ENCODE data around the gene TMEM14A.
A peak's percentile ranks its signal among the peaks of the same experiment; 100 is the strongest.

The TMEM14A gene

DNA sequence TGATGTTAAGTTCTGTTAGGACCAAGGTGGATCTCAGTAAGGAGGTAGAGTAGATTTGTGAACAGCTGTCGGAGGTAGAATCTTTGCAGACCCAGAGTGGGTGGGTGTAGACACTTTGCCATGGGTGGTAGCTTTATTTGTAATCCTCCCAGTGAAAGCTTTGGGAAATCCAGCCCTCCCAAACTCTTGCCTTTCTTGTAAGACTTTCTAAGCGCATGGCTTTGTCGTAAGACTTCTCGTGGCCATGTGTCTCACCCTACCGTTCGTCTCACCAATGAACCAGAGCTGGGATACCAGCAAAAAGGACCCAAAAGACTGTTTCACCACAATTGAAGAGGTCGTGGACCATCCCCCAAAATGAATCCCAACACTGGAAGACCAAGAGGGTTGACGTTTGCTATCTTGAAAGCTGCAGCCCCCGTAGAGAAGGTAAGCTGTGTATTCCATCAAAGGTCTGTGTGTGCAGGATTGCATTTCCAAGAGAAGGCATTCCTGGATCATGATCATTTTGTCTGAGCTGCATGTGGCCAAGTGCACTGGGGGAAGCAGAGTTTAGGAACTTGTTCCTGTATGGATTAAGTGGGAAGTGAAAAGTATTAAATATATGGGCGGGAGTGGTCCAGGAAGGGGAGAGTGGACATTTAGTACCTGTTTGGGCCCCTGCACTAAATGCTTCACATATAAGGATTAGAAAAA, 5.8 kb upstream of the TMEM14A start:
- ATAC-seq (ENCODE audit: low read depth) (no peak), DNase-seq (ENCODE audit: low spot score) (no peak)
- peaks cover 9% of the 10 kb centered on the region for H3K4me1 ChIP-seq (ENCODE audit: insufficient read depth, poor library complexity, severe bottlenecking)
- H3K36me3 ChIP-seq (ENCODE audit: low read depth), result no peaks in the 10 kb centered on the region
- H3K4me3 ChIP-seq (ENCODE audit: severe bottlenecking), result peak overlapping the region; percentile 55
- H3K27ac ChIP-seq (ENCODE audit: poor library complexity, severe bottlenecking), result no peak overlapping the region
- TF ChIP-seq, protein P1, sequence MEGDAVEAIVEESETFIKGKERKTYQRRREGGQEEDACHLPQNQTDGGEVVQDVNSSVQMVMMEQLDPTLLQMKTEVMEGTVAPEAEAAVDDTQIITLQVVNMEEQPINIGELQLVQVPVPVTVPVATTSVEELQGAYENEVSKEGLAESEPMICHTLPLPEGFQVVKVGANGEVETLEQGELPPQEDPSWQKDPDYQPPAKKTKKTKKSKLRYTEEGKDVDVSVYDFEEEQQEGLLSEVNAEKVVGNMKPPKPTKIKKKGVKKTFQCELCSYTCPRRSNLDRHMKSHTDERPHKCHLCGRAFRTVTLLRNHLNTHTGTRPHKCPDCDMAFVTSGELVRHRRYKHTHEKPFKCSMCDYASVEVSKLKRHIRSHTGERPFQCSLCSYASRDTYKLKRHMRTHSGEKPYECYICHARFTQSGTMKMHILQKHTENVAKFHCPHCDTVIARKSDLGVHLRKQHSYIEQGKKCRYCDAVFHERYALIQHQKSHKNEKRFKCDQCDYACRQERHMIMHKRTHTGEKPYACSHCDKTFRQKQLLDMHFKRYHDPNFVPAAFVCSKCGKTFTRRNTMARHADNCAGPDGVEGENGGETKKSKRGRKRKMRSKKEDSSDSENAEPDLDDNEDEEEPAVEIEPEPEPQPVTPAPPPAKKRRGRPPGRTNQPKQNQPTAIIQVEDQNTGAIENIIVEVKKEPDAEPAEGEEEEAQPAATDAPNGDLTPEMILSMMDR (IDR thresholded peaks at IDR 0.05; ENCODE audit: poor library complexity, severe bottlenecking), result no peak
- no peaks in the 10 kb centered on the region for H3K9me3 ChIP-seq (ENCODE audit: severe bottlenecking)
- no peaks in the 10 kb centered on the region for H3K27me3 ChIP-seq (ENCODE audit: insufficient read depth, poor library complexity, severe bottlenecking)

DNA sequence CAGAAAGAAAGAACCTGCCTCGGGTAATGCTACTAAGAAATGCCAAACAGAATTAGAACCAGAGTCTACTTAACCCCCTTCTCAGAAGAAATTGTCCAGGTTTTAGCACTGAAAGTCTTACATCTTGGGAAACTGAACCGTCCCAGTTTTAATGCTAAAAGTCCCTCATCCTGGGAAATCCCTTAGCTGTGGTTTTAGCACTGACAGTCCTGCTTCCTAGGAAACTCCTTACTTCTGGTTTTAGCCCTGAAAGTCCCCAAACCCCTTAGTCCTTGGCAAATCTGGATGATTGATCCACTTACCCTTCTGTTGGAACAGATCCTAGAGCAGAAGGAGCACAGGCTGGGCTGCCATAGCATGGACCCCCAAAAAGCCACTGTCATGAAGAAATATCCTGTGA, 4.8 kb upstream of the TMEM14A start:
- Histone ChIP-seq H3K36me3 (ENCODE audit: low read depth) (no peaks in the 10 kb centered on the region), H3K4me1 (ENCODE audit: insufficient read depth, poor library complexity, severe bottlenecking) (peaks cover 13% of the 10 kb centered on the region), H3K27ac (ENCODE audit: poor library complexity, severe bottlenecking) (no peak overlapping the region), H3K27me3 (ENCODE audit: insufficient read depth, poor library complexity, severe bottlenecking) (no peaks in the 10 kb centered on the region), H3K4me3 (ENCODE audit: severe bottlenecking) (no peak overlapping the region), H3K9me3 (ENCODE audit: severe bottlenecking) (no peaks in the 10 kb centered on the region)
- ATAC-seq (ENCODE audit: low read depth) (no peak), DNase-seq (ENCODE audit: low spot score) (no peak)
- TF ChIP-seq, protein P1 (IDR thresholded peaks at IDR 0.05; ENCODE audit: poor library complexity, severe bottlenecking), result no peak

DNA sequence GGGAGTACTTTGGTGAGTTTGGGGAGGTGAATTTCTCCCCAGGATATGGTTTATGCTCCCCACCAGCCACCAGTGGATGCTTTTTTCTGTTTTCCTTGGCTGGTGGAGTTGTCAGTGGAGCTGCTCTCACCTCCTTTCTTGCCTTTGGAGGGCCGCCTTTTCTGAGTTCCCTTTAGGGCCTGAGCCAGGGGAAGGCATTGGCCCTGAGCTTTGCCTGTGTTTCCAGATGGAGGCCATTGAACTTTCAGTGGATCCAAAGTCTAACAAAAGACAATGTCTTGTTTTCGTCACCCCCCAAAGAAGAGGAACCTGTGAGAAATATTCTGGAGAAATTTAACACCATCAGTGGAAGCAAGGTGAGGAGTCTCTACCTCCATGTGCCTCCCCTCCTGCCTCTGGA, 4.4 kb upstream of the TMEM14A start:
- DNase-seq (ENCODE audit: low spot score), result no peak

DNA sequence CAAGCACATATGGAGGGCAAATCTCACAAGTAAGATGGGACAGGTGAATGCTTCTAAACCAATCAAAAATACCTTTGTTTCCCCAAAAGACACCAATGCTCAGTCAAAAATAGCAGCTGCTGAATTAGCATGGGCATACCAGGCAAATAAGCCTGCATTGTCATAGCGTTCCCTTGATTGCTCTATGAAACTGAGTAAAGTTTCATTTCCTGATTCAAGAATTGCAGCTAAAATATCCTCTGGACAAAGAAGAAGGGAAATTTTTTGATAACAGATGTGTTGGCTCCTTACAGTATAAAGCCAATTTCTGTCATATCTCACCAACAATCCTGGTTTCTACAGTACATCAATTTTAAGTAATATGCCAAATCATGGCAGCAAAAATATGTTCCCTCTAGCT, 3.3 kb upstream of the TMEM14A start:
- Histone ChIP-seq H3K9me3 (ENCODE audit: severe bottlenecking) (no peaks in the 10 kb centered on the region), H3K4me1 (ENCODE audit: insufficient read depth, poor library complexity, severe bottlenecking) (peaks cover 25% of the 10 kb centered on the region), H3K27ac (ENCODE audit: poor library complexity, severe bottlenecking) (no peak overlapping the region), H3K27me3 (ENCODE audit: insufficient read depth, poor library complexity, severe bottlenecking) (no peaks in the 10 kb centered on the region), H3K36me3 (ENCODE audit: low read depth) (no peaks in the 10 kb centered on the region), H3K4me3 (ENCODE audit: severe bottlenecking) (no peak overlapping the region)
- DNase-seq (ENCODE audit: low spot score) (no peak), ATAC-seq (ENCODE audit: low read depth) (no peak)
- TF ChIP-seq, protein P1 (IDR thresholded peaks at IDR 0.05; ENCODE audit: poor library complexity, severe bottlenecking), result no peak

More for the DNA sequence above, 4.4 kb upstream of the TMEM14A start:
- ATAC-seq (ENCODE audit: low read depth), result no peak
- H3K9me3 ChIP-seq (ENCODE audit: severe bottlenecking), result no peaks in the 10 kb centered on the region
- H3K27ac ChIP-seq (ENCODE audit: poor library complexity, severe bottlenecking), result no peak overlapping the region
- H3K27me3 ChIP-seq (ENCODE audit: insufficient read depth, poor library complexity, severe bottlenecking), result no peaks in the 10 kb centered on the region
- H3K4me1 ChIP-seq (ENCODE audit: insufficient read depth, poor library complexity, severe bottlenecking), result peaks cover 15% of the 10 kb centered on the region
- no peak overlapping the region for H3K4me3 ChIP-seq (ENCODE audit: severe bottlenecking)
- H3K36me3 ChIP-seq (ENCODE audit: low read depth), result no peaks in the 10 kb centered on the region
- TF ChIP-seq, protein P1 (IDR thresholded peaks at IDR 0.05; ENCODE audit: poor library complexity, severe bottlenecking), result no peak

GRCh38 chr6:52671676-52672075, 763 bp downstream of the TMEM14A start:
- H3K36me3 ChIP-seq (ENCODE audit: low read depth), result no peaks in the 10 kb centered on the region
- no peak overlapping the region for H3K27ac ChIP-seq (ENCODE audit: poor library complexity, severe bottlenecking)
- H3K9me3 ChIP-seq (ENCODE audit: severe bottlenecking), result no peaks in the 10 kb centered on the region
- ATAC-seq (ENCODE audit: low read depth) (no peak), DNase-seq (ENCODE audit: low spot score) (no peak)
- peak overlapping the region; percentile 46 for H3K4me3 ChIP-seq (ENCODE audit: severe bottlenecking)
- TF ChIP-seq, protein P1 (IDR thresholded peaks at IDR 0.05; ENCODE audit: poor library complexity, severe bottlenecking), result no peak
- peaks cover 19% of the 10 kb centered on the region for H3K4me1 ChIP-seq (ENCODE audit: insufficient read depth, poor library complexity, severe bottlenecking)
- H3K27me3 ChIP-seq (ENCODE audit: insufficient read depth, poor library complexity, severe bottlenecking), result no peaks in the 10 kb centered on the region
